Skeletal muscle cell (primary cell): ENCODE data around the gene CAV2.
A peak's percentile ranks its signal among the peaks of the same experiment; 100 is the strongest.

ENCODE experiments used
- DNase-seq: peaks from one replicate; pipeline ENCODE4 v3.0.0-alpha.2; 2010; ENCODE audit warnings: low read depth
- H3K4me3 ChIP-seq: 2 replicates; pipeline ENCODE4 v1.5.1; 2011; ENCODE audit warnings: low read depth, mild to moderate bottlenecking, control low read depth, low read length, moderate library complexity

Gene CAV2

GRCh38 chr7:116517626-116518025 is 18.1 kb downstream of the CAV2 start:
- H3K4me3 ChIP-seq, result no peak overlapping the region
- DNase-seq, result no peak

GRCh38 chr7:116518961-116519360 is 19.4 kb downstream of the CAV2 start:
- DNase-seq, result no peak

GRCh38 chr7:116521046-116521664 is 21.6 kb downstream of the CAV2 start:
- no peak for DNase-seq
- no peak overlapping the region for H3K4me3 ChIP-seq

More at GRCh38 chr7:116518961-116519360, 19.4 kb downstream of the CAV2 start:
- no peak overlapping the region for H3K4me3 ChIP-seq

DNA sequence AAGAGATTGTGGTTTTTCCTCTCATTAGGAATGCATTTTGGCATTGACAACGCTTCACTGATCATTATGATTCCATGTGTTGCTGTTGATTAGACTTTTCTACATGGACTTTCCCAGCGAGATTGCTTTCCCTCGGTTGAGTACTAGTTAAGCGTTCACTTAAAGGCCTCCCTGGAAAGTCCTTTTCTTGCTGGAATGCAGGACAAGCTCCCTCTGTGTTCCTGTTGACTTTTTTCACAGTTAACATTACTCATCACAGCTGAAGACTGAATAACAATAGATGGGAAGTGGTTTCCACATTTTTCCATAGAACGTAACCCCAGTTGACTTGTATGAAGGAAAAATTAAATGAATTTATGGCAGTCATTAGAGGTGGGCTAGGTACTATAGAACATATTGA is 22.7 kb downstream of the CAV2 start:
- H3K4me3 ChIP-seq, result no peak overlapping the region
- peak; percentile 77 for DNase-seq

- no peak for DNase-seq
- H3K4me3 ChIP-seq, result peak overlapping the region; percentile 95
Measured at GRCh38 chr7:116524221-116524608, 24.7 kb downstream of the CAV2 start.

- H3K4me3 ChIP-seq, result peak within 1 kb of the TSS; percentile 95
- peak; percentile 93 for DNase-seq
Measured at GRCh38 chr7:116524609-116525297, 25.2 kb downstream of the CAV2 start, which contains the start of gene CAV1. Gene CAV1 (plus strand): TSS chr7:116525036. CDS start chr7:116525063, 27 bp downstream.

- DNase-seq, result no peak
- H3K4me3 ChIP-seq, result peak overlapping the region; percentile 95
Measured at GRCh38 chr7:116525298-116525912, 25.9 kb downstream of the CAV2 start.

DNA sequence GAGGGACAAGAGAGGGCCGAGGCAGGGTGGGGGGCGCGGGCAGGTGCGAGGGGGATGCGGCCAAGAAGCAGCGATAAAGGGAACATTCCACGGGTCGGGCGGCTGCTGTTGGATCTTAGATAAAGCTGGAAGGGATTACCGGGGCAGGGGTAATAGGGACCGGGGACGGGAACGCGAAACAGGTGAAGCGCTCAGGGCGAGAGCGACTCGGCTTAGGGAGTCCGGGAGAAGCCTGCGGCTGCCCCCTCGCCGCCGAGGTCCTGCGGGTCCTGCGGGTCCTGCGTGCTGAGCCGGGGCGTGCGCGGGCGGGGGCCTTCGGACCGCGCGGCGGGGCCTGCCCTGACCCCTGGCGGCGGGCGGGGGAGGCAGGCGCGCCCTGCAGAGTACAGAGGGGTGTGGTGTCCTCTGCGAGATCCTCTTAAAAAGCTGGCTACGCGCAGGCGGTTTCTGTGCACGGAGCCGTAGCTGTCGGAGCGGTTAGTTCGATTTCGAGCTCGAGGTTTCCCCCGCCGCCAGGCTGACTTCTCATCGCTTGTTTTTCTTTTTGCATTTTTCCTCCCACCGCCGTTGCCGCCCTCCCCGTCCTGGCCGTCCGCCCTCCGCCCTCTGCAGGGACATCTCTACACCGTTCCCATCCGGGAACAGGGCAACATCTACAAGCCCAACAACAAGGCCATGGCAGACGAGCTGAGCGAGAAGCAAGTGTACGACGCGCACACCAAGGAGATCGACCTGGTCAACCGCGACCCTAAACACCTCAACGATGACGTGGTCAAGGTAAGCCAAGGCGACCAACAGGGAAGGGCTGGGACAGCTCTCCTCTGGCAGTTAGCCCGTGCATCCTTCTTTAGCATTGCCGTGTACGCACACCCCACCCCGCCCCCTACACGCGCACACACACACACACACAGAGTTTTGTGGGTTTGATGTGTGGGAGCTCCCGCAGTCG is 26.6 kb downstream of the CAV2 start:
- DNase-seq, result no peak

GRCh38 chr7:116526897-116527296 is 27.4 kb downstream of the CAV2 start:
- H3K4me3 ChIP-seq, result peak overlapping the region; percentile 95
- no peak for DNase-seq

More for the DNA sequence above, 26.6 kb downstream of the CAV2 start:
- H3K4me3 ChIP-seq, result peak overlapping the region; percentile 95

DNA sequence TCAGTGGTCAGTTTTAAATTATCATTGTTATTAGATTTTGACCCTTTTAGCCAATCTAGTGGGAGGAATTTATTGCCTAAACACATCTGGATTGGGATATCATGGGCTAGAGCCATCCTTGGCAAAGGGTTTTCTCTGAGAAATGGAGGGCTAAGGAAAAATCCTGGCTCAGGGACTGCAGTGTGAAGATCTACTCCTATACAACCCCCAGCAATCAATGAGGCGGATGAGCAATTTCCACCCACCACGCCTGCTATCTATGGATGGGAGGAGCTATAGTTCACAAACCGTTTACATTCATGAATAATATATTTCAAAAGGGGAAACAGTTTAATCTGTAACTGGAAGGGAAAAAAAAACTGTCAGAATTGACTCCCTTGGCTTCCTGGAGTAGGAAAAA is 28.0 kb downstream of the CAV2 start:
- H3K4me3 ChIP-seq, result peak overlapping the region; percentile 95
- DNase-seq, result no peak

DNA sequence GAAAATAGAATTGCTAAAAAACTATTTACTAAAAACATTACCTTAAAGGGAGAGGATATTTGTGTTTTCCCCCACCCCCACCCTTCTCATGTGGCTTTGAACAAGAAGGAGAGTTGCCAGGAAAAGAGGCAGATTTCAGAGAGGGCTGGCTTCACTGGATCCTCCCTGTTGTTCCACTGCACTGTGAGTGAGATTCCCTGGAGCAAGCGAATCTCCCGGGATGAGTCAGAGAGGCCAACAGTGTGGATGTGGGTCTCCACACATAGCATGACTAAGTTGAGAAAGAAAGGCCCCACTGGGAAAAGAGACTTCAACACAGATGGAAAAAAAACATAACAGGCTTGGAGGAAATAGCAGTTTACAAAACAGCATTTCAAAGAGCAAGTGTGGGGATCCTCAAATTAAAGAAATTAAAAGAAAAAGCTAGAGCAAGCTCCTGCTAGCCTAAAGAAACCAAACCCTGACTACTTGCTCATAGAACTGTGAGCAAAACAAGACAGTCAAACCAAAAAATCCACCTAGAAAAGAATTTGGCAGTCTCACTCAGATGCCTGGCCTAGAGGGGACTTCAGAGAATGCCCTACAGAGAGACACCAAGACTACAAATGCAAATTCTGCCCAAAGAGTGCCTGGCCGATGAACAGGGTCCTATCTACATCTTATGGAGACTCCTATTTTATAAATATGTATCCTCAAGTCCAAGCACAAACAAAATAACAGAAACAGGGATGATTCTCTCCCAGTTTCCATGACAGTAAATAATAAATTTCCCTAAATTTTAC is 28.7 kb downstream of the CAV2 start:
- DNase-seq, result peak; percentile 96
- H3K4me3 ChIP-seq, result peak overlapping the region; percentile 95

GRCh38 chr7:116529250-116529649 is 29.7 kb downstream of the CAV2 start:
- H3K4me3 ChIP-seq, result peak overlapping the region; percentile 95
- no peak for DNase-seq

DNA sequence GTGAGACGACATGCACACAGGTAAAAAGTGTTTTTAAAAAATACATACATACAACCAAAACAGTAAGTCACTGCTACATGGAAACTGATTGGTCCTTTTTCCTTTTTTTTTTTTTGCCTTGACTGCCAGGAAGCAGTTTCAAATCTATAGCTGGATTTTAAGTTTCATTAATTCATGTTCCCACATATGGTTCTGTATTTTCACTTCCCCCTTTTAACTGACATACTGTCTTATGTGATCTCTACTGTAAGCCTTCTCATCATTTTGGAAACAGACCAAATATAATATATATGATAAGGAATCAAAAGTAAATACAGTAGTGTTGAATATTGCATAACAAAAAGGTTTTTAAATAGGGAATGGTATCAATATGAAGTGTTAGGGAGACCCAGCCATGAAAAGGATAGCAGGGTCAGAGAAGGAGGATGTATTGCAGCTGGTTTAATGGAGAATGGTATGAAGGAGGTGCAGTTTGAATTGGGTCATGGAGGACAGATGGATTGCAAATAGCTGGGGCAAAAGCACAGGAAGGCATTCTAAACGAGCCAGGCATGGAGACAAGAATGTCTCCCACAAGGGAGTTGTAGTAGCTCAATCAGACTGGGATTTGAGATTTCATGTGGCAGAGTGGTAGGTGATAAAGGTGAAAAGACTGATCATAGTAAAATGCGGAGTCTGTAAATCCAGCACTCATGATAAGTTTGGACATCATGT is 30.7 kb downstream of the CAV2 start:
- no peak for DNase-seq
- H3K4me3 ChIP-seq, result peak overlapping the region; percentile 95

DNA sequence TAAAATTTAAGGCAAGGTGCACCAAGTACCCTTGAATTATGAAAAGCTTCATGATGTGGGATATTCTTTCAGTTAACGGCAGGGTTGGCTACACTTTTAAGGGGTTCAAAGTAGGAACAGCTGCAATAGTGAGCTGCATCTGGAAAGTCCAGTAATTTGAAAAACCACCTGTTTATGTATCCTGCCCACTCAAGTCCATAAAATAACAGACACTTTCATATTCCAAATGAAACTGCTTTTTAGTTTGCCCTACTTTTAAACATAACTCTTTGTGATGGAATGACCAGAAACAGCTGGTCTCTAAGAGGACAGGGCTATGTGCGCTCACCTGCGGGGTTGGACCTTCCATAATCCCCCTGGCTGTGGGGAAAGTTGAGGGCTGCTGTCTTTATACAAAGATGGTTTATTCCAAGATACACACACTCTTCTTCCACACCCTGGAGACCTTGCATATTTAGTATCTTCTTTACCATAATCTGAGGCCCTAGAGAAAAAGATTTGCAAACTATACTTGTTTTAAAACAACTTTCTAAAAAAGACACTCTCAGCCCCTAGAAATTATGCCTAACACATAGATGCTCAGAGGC is 32.7 kb downstream of the CAV2 start:
- no peak for DNase-seq
- no peak overlapping the region for H3K4me3 ChIP-seq

- no peak for DNase-seq
- no peak overlapping the region for H3K4me3 ChIP-seq
Measured at GRCh38 chr7:116534790-116535189, 35.3 kb downstream of the CAV2 start.

DNA sequence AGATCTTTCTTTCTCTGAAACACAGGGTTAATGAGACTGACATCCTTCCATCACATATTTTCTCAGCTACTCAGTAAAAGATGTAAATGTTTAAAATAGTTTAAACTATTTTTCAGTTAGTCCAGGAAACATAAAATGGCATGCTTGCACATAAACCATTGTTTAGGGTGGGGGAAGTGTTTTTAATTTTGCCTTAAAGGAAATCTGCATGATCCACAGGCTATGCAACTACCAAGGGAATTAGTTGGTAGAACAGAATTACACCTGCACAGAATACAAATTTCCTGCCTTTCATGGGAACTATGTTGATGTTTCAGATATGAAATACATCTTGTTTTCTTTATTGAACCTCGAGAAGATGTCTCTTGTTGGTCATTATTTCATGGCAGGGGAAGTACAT is 35.9 kb downstream of the CAV2 start:
- no peak for DNase-seq
- H3K4me3 ChIP-seq, result no peak overlapping the region

- DNase-seq, result no peak
- H3K4me3 ChIP-seq, result no peak overlapping the region
Measured at GRCh38 chr7:116538138-116538537, 38.6 kb downstream of the CAV2 start.

DNA sequence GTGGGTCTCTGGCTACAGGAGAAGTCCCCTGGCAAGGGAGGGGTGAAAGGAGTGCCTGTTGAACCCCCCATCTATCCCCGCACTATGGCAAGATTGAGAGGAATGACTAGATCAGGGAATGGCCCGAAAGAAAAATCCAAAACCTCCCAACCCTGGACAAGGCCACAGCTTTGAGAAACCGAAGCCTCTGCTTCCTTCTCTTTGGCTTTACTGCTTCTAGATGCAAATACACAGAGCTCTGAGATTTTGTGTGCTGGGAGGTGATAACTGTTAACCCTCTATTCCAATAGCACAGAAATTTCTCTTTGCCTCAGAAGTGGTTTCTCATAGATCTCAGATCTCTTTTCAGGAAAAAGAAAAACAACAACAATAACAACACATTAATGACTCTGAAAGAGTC is 40.3 kb downstream of the CAV2 start:
- no peak for DNase-seq
- no peak overlapping the region for H3K4me3 ChIP-seq
